ENCODE results near the gene ASB18.
"Not testable (repeated sequence)": the region's sequence is repeated elsewhere in the genome, so short reads cannot be mapped to it uniquely, and the experiment has no call there.

The ASB18 gene

GRCh38 chr2:236273126-236273525, 8.9 kb upstream of the ASB18 start:
- TF ChIP-seq CTCF (IDR thresholded peaks at IDR 0.05; ENCODE audit: insufficient read depth, low read length, missing control alignments): no peak
- no peak overlapping the region for H3K4me3 ChIP-seq (ENCODE audit: low read depth, low read length)
- no peak for DNase-seq (ENCODE audit: low read depth, low spot score)
- POLR2A ChIA-PET: no interaction called here
- CTCF ChIA-PET: no interaction called here

- no peak overlapping the region for H3K4me3 ChIP-seq (ENCODE audit: low read depth, low read length)
- DNase-seq (ENCODE audit: low read depth, low spot score): no peak
- ChIA-PET POLR2A (no interaction called here), CTCF (no interaction called here)
- TF ChIP-seq CTCF (IDR thresholded peaks at IDR 0.05; ENCODE audit: insufficient read depth, low read length, missing control alignments): no peak
These were observed 7.6 kb upstream of the ASB18 start for GRCh38 chr2:236271851-236272250.

GRCh38 chr2:236269876-236270275, 5.7 kb upstream of the ASB18 start:
- DNase-seq (ENCODE audit: low read depth, low spot score); POLR2A ChIA-PET; CTCF ChIA-PET: not testable (repeated sequence)

GRCh38 chr2:236265675-236266074, 1.5 kb upstream of the ASB18 start:
- no peak for DNase-seq (ENCODE audit: low read depth, low spot score)
- CTCF ChIA-PET: no interaction called here
- H3K4me3 ChIP-seq (ENCODE audit: low read depth, low read length): no peak overlapping the region
- no peak for TF ChIP-seq CTCF (IDR thresholded peaks at IDR 0.05; ENCODE audit: insufficient read depth, low read length, missing control alignments)
- POLR2A ChIA-PET: no interaction called here

More at GRCh38 chr2:236269876-236270275, 5.7 kb upstream of the ASB18 start:
- not testable (repeated sequence) for H3K4me3 ChIP-seq (ENCODE audit: low read depth, low read length)

GRCh38 chr2:236262238-236262637, 2.0 kb downstream of the ASB18 start:
- ChIA-PET CTCF (no interaction called here), POLR2A (no interaction called here)

GRCh38 chr2:236261452-236261851, 2.8 kb downstream of the ASB18 start:
- TF ChIP-seq CTCF (IDR thresholded peaks at IDR 0.05; ENCODE audit: insufficient read depth, low read length, missing control alignments): no peak
- CTCF ChIA-PET: no interaction called here
- POLR2A ChIA-PET: no interaction called here
- DNase-seq (ENCODE audit: low read depth, low spot score): no peak
- no peak overlapping the region for H3K4me3 ChIP-seq (ENCODE audit: low read depth, low read length)

More at GRCh38 chr2:236262238-236262637, 2.0 kb downstream of the ASB18 start:
- DNase-seq (ENCODE audit: low read depth, low spot score): no peak
- no peak overlapping the region for H3K4me3 ChIP-seq (ENCODE audit: low read depth, low read length)
- no peak for TF ChIP-seq CTCF (IDR thresholded peaks at IDR 0.05; ENCODE audit: insufficient read depth, low read length, missing control alignments)

GRCh38 chr2:236259371-236259770, 4.8 kb downstream of the ASB18 start:
- ChIA-PET CTCF (no interaction called here), POLR2A (no interaction called here)
- DNase-seq (ENCODE audit: low read depth, low spot score): no peak
- no peak for TF ChIP-seq CTCF (IDR thresholded peaks at IDR 0.05; ENCODE audit: insufficient read depth, low read length, missing control alignments)
- no peak overlapping the region for H3K4me3 ChIP-seq (ENCODE audit: low read depth, low read length)
